ENCODE data around the gene PCMTD2. TPM values are rescaled to one million over a fixed set of nuclear protein-coding genes. Genes with fewer than 3 reads are reported as not detected.

PCMTD2 gene
- total and polyA plus RNA-seq, 2 of the 13 experiments (the other 11 are each of a cell fraction or from before 2014, with no cell fraction given) = 47.0 to 76.9 TPM

GRCh38 chr20:64238115-64238825, 17.3 kb upstream of the PCMTD2 start (continued):
- TF ChIP-seq ZNF574 (CRISPR knock-in tag; IDR thresholded peaks at IDR 0.05) (no peak; the same call in 1 of the 2 replicates), NFYB (CRISPR knock-in tag; IDR thresholded peaks at IDR 0.05) (no peak), CEBPB (IDR thresholded peaks at IDR 0.05; ENCODE audit: borderline replicate concordance, low read depth, low read length) (peak; percentile 29; the same call in 1 of the 2 replicates), GABPB1 (CRISPR knock-in tag; IDR thresholded peaks at IDR 0.05) (peak; percentile 26; the same call in 1 of the 2 replicates), POGZ (CRISPR knock-in tag; IDR thresholded peaks at IDR 0.05) (peak; percentile 55; the same call in 1 of the 2 replicates), HHEX (CRISPR knock-in tag; IDR thresholded peaks at IDR 0.05) (0 out of 2 replicates have a peak, but pooled peaks have one; percentile 24), FOXA1 (IDR thresholded peaks at IDR 0.05) (peak; percentile 91), FOXA1 (CRISPR knock-in tag; IDR thresholded peaks at IDR 0.05) (peak; percentile 96), FOXC1 (CRISPR knock-in tag; IDR thresholded peaks at IDR 0.05; ENCODE audit: borderline replicate concordance) (peak; percentile 57; the same call in 1 of the 2 replicates), ZNF317 (CRISPR knock-in tag; IDR thresholded peaks at IDR 0.05) (0 out of 2 replicates have a peak, but pooled peaks have one; percentile 1), FOXK2 (IDR thresholded peaks at IDR 0.05) (peak; percentile 87), FOXK1 (CRISPR knock-in tag; IDR thresholded peaks at IDR 0.05; ENCODE audit: borderline replicate concordance, low read depth) (peak; percentile 80; the same call in 1 of the 2 replicates), HOXA3 (CRISPR knock-in tag; IDR thresholded peaks at IDR 0.05) (peak; percentile 84), ZBTB7A (CRISPR knock-in tag; IDR thresholded peaks at IDR 0.05) (peak; percentile 85; the same call in 1 of the 2 replicates), ZNF746 (CRISPR knock-in tag; IDR thresholded peaks at IDR 0.05) (peak; percentile 51; the same call in 1 of the 2 replicates), ELF3 (CRISPR knock-in tag; IDR thresholded peaks at IDR 0.05) (peak; percentile 57; the same call in 1 of the 2 replicates), ZSCAN29 (CRISPR knock-in tag; conservative IDR thresholded peaks at IDR 0.05) (peak; percentile 77), DNMT1 (CRISPR knock-in tag; IDR thresholded peaks at IDR 0.05) (no peak), MTA1 (CRISPR knock-in tag; IDR thresholded peaks at IDR 0.05; ENCODE audit: borderline replicate concordance) (no peak), NFKBIZ (CRISPR knock-in tag; IDR thresholded peaks at IDR 0.05) (0 out of 2 replicates have a peak, but pooled peaks have one; percentile 40), FOXO1 (CRISPR knock-in tag; IDR thresholded peaks at IDR 0.05) (peak; percentile 89), ZFX (CRISPR knock-in tag; IDR thresholded peaks at IDR 0.05; ENCODE audit: low read depth) (peak; percentile 62; the same call in 1 of the 2 replicates), ZBTB33 (CRISPR knock-in tag; IDR thresholded peaks at IDR 0.05) (no peak; the same call in 1 of the 2 replicates), KDM6A (CRISPR knock-in tag; IDR thresholded peaks at IDR 0.05; ENCODE audit: low read depth) (peak; percentile 75), KDM4B (CRISPR knock-in tag; IDR thresholded peaks at IDR 0.05) (peak; percentile 64; the same call in 1 of the 2 replicates), ZNF451 (CRISPR knock-in tag; IDR thresholded peaks at IDR 0.05) (0 out of 2 replicates have a peak, but pooled peaks have one; percentile 16), NR2F1 (CRISPR knock-in tag; IDR thresholded peaks at IDR 0.05) (peak; percentile 12 to 54; a peak in 1 of 4 replicates), TARDBP (CRISPR knock-in tag; IDR thresholded peaks at IDR 0.05) (peak; percentile 71; the same call in 1 of the 2 replicates), ERF (CRISPR knock-in tag; IDR thresholded peaks at IDR 0.05) (peak; percentile 91)
